ENCODE measurements around the gene ZNF320.
A peak's percentile ranks its signal among the peaks of the same experiment; 100 is the strongest.
"Not testable (repeated sequence)": the region's sequence is repeated elsewhere in the genome, so short reads cannot be mapped to it uniquely, and the experiment has no call there.

The ZNF320 gene

GRCh38 chr19:52897138-52897935, at the start of gene ZNF320:
Gene ZNF320 (minus strand): TSS chr19:52897635. CDS start chr19:52890255, 7,380 bp downstream.
- DNase-seq = peak; percentile 98

DNA sequence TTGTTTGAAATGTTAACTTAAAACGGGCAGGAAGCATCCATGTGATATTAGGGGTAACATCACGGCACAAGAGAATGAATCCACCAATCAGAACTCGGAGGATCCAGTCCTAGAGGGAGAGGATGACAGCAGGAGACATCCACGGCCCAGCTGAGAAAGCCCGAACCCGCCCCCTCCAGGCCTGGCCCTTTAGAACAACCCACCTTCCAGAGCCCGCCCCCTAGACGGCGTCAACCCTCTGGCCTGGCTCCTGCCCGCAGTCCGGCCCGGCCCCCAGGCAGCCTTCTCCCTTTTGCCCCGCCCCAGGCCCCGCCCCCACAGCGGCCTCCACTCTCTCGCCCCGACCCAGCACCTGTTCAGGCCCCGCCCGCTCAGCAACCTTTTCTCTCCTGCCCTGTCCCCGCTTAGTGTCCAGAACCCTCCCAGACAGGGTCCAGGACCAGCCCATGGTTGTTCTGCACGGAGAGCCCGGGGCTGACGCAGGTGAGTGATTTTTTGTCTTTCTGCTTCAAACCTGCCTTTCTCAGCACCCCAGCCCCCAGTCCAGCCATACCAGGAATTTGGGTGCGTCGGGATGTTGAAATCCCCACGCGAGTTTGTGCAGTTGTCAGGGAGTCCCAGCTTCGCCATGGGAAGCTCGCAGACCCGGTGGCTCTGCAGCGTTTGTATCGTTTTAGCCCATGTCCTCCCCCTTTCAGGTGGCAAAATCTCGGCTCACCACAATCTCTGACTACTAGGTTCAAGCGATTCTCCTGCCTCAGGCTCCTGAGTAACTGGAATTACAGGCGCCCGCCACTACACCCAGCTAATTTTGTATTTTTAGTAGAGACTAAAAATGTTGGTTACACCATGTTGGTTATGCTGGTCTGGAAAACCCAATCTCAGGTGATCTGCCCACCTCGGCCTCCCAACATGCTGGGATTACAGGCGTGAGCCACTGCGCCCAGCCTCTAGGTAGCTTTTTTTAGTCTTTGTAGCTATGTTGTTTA, 49.2 kb upstream of the ZNF320 start:
- DNase-seq = no peak

DNA sequence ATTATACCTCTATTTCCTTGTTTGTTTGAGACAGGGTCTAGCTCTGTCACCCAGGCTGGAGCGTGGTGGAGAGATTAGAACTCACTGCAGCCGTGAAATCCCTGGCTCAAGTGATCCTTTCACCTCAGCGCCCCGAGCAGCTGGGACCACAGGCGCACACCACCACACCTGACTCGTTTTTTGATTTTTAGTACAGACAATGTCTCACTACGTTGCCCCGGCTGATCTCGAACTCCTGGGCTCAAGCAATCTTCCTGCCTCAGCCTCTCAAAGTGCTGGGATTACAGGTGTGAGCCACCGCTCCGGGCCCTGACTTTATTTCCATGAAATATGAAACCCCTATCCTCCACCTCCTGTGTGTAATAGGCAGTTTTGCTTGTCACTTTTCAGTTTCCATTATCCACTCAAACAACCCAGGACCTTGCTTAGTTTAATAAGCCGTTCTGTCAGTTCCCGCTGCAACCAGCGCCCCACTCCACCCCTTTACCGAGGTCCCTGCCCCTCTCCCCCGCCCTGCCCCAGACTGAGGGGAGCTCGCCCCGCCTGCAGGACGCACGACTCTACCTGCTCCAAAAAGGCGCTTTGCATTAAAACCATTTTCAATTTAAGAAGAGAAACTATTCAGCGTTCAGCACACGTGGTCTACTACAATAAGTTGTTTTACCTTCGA, 48.4 kb upstream of the ZNF320 start:
- DNase-seq = no peak

DNA sequence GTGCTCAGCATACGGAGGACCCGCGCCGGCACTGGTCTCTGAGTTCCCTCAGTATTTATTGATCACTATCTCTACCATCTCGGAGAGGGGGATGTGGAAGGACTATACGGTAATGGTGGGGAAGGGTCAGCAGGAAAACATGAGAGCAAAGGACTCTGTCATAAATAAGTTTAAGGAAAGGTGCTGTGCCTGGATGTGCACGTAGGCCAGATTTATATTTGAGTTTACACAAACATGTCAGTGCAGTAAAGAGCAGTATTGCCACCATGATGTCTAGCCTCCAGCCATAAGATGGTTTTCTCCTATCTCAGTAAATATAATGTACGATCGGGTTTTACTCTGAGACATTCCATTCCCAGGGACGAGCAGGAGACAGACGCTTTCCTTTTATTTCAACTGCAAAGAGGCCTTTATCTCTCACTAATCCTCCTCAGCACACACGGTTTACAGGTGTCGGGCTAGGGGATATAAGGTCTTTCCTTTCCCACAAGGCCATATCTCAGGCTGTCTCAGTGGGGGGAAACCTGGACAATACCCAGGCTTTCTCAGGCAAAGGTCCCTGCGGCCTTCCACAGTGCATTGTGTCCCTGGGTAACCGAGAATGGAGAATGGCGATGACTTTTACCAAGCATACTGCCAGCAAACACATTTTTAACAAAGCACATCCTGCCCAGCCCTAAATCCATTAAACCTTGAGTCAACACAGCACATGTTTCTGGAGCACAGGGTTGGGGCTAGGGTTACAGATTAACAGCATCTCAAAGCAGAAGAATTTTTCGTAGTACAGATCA, 47.5 kb upstream of the ZNF320 start:
- DNase-seq = not testable (repeated sequence)

- no peak for DNase-seq
Observed at GRCh38 chr19:52943884-52944643, 46.6 kb upstream of the ZNF320 start.

DNA sequence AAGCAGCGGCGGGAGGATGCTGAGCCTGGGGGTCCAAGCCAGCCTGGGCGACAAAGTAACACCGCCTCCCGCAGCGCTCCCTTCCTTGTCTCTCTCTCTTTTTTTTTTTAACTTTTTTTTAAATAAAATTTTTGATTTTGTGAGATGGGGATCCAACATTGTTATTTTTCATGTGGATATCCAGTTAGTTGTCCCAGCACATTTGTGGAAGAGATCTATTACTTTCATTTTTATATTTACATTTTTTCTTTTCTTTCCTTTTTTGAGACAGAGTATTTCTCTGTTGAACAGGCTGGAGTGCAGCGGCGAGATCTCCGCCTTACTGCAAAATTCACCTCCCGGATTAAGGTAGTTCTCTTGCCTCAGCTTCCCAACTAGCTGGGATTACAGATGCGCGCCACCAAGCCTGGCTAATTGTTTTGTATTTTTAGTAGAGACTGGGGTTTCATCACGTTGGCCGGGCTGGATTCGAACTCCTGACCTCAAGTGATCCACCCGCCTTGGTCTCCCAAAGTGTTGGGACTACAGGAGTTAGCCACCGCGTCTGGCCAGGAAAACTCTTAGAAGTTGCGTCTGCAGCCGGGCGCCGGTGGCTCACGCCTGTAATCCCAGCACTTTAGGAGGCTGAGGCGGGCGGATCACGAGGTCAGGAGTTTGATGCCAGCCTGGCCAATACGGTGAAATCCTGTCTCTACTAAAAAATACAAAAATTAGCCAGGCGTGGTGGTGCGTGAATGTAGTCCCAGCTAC, 45.9 kb upstream of the ZNF320 start:
- DNase-seq = no peak

- peak; percentile 92 for DNase-seq
Observed at GRCh38 chr19:52942386-52943133, 45.1 kb upstream of the ZNF320 start.

DNA sequence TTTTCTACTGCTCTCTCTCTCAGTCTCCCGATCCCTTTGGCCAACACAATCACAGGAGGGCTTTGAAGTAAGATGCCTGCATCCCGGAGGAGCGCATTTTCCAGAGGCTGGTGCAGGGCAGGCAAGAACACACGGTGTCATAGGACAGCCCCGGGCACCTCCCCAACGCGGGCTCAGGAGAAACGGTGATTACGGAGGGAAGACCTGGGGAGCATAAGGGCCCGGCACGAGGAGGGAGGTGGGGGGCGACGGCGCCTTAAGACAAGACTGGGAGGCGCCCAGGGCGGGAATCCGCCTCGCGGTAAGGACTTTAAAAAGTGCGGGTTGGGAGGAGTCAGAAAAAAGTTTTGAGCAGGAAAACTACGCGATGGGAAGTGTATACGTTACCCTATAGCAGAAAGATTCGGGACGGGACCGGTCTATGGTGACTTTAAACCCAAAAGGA, 44.5 kb upstream of the ZNF320 start:
- DNase-seq = peak; percentile 62

- not testable (repeated sequence) for DNase-seq
Observed at GRCh38 chr19:52941523-52941922, 44.1 kb upstream of the ZNF320 start.

DNA sequence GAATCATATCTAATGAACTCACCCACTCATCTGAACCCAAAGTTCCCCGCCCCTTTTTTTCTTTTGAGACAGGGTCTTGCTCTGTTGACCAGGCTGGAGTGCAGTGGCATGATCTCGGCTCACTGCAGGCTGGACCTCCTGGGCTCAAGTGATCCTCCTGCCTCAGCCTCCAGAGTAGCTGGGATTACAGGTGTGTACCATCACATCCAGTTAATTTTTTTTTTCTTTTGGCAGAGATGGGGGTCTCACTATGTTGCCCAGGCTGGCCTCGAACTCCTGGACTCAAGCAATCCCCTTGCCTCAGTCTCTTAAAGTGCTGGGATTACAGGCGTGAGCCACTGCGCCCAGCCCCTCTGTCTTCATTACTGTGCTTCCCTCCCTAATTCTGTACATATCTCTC, 43.5 kb upstream of the ZNF320 start:
- not testable (repeated sequence) for DNase-seq

DNA sequence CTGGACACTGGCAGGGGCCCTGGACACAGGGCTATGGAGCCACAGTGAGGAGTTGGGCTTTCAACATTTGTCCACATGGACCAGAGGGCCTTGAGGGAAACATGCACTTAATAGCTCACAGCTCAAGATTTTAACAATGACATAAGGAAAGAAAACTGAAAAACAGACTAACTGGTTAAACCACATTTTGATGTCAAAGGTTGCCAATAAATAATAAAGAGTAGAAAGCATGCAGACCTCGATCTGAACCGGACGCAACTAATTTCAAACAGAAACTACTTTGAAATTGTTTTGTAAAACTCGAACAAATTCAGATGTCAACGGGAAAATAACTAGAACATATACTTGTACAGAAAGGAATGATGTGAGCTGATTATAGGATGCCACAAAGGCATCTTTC, 41.3 kb upstream of the ZNF320 start:
- no peak for DNase-seq

DNA sequence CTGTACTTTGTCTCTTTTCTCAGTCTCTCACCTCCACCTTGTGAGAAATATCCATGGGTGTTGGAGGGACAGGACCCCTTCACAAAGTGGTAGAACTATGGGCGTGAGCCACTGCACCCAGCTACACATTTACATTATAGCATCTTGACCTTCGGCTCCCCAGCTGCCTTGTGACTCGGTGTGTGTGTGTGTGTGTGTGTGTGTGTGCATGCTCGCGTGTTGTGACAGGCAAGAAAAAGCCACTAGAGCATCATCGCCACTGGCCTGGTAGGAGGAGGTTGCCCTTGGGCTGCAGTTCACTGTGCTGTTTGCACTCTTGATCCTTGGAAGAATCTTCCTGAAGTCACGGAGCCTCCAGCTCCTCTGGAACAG, 39.5 kb upstream of the ZNF320 start:
- no peak for DNase-seq

DNA sequence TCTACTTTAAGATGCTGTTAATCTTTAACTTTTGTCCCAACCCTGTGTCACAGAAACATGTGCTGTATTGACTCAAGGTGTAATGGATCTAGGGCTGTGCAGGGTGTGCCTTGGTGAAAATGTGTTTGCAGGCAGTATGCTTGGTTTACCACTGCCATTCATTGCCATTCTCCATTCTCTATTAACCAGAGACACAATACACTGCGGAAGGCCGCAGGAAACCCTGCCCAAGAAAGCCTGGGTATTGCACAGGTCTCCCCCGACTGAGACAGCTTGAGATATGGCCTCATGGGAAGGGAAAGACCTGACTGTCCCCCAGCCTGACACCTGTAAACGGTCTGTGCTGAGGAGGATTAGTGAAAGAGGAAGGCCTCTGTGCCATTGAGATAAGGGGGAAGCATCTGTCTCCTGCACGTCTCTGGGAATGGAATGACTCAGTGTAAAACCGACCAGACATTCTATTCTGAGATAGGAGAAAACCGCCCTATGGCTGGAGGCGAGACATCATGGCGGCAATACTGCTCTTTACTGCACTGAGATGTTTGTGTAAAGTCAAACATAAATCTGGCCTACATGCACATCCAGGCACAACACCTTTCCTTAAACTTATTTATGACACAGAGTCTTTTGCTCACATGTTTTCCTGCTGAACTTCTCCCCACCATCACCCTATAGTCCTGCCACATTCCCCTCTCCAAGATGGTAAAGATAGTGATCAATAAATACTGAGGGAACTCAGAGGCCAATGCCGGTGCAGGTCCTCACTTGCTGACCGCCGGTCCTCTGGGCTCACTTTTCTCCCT, 38.9 kb upstream of the ZNF320 start:
- peak; percentile 95 for DNase-seq

GRCh38 chr19:52935434-52935833, 38.0 kb upstream of the ZNF320 start:
- DNase-seq = no peak

DNA sequence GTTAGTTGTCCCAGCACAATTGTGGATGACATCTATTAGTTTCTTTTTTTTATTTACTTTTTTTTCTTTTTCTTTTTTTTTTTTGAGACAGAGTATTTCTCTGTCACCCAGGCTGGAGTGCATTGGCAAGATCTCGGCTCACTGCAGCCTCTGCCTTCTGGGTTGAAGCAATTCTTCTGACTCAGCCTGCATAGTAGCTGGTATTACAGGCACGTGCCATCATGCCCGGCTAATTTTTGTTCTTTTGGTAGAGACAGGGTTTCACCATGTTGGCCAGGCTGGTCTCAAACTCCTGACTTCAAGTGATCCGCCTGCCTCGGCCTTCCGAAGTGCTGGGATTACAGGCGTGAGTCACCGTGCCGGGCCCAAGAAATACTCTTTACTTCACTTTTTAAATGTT, 27.2 kb upstream of the ZNF320 start:
- not testable (repeated sequence) for DNase-seq

GRCh38 chr19:52923778-52924593, 26.6 kb upstream of the ZNF320 start:
- DNase-seq = peak; percentile 12

- DNase-seq = peak; percentile 95
Observed at GRCh38 chr19:52922841-52923777, 25.7 kb upstream of the ZNF320 start, which contains the start of gene ZNF888. Gene ZNF888 (minus strand): TSS chr19:52923428. CDS start chr19:52917873, 5,555 bp downstream.
